Measurements from ENCODE around the gene KRT83. TPM values are rescaled to one million over a fixed set of nuclear protein-coding genes. Genes with fewer than 3 reads are reported as not detected.
"Not testable (repeated sequence)": the region's sequence is repeated elsewhere in the genome, so short reads cannot be mapped to it uniquely, and the experiment has no call there.

Gene KRT83
- total RNA-seq, 1 donor = not detected

DNA sequence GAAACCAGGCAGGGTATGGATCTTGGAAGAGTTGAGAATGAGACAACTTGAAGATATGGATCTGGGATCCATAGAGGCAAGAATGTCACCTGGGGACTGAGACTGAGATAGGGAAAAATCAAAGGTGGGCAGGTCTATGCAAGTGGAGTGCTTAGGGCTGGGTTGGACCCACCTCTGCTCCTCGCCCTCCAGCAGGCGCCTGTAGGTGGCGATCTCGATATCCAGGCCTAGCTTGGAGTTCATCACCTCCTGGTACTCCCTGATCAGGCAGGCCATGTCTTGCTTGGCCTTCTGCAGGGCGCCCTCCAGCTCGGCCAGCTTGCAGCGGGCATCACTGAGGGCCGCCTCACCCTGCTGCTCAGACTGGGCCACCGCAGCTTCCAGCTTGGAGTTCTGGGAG lies 5.5 kb downstream of the KRT83 start:
- H3K4me1 ChIP-seq (ENCODE audit: insufficient read depth, low read length); H3K79me2 ChIP-seq (ENCODE audit: insufficient read depth, low read length); H3K9me3 ChIP-seq (ENCODE audit: low read depth, low read length); H2AFZ ChIP-seq (ENCODE audit: low read length); DNase-seq (ENCODE audit: insufficient read length, low spot score, missing footprints); H3K27ac ChIP-seq (ENCODE audit: low read depth, low read length); H3K4me3 ChIP-seq (ENCODE audit: insufficient read depth, low read length); H3K36me3 ChIP-seq (ENCODE audit: insufficient read depth, low read length); H4K20me1 ChIP-seq (ENCODE audit: insufficient read depth, low read length); H3K4me2 ChIP-seq (ENCODE audit: insufficient read depth, low read length): not testable (repeated sequence)
- H3K27me3 ChIP-seq (ENCODE audit: insufficient read depth, low read length) = peaks cover 27% of the 10 kb centered on the region
- TF ChIP-seq CTCF (IDR thresholded peaks at IDR 0.05; ENCODE audit: extremely low read depth, low read depth, low read length) = peak; percentile 22

DNA sequence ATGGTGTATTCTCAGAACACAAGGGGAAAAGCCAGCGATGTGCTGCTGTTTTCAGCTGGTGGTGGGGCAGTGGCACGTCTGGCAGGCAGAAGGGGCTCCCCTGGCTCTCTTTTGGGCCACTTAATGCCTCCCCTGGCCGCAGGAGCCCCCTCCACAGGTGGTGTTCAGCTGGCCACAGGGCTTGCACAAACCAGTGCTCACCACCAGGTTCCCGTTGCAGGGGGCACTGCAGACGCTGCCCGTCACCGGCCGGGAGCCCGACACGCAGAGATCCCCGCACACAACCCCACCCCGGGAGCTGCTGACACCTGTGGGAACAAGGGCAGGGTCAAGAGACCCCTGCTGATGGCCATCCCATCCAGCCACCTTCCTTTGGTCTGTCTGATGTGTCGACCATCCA lies 6.7 kb downstream of the KRT83 start:
- Histone ChIP-seq H3K9me3 (ENCODE audit: low read depth, low read length) (no peaks in the 10 kb centered on the region), H4K20me1 (ENCODE audit: insufficient read depth, low read length) (no peaks in the 10 kb centered on the region), H3K4me2 (ENCODE audit: insufficient read depth, low read length) (no peak overlapping the region), H3K4me1 (ENCODE audit: insufficient read depth, low read length) (peaks cover 8% of the 10 kb centered on the region), H3K27me3 (ENCODE audit: insufficient read depth, low read length) (peaks cover 17% of the 10 kb centered on the region), H3K4me3 (ENCODE audit: insufficient read depth, low read length) (no peak overlapping the region), H3K27ac (ENCODE audit: low read depth, low read length) (no peak overlapping the region), H3K36me3 (ENCODE audit: insufficient read depth, low read length) (no peaks in the 10 kb centered on the region), H2AFZ (ENCODE audit: low read length) (no peak overlapping the region), H3K79me2 (ENCODE audit: insufficient read depth, low read length) (no peaks in the 10 kb centered on the region)
- DNase-seq (ENCODE audit: insufficient read length, low spot score, missing footprints) = no peak
- TF ChIP-seq CTCF (IDR thresholded peaks at IDR 0.05; ENCODE audit: extremely low read depth, low read depth, low read length) = no peak

GRCh38 chr12:52313926-52314325 lies 7.3 kb downstream of the KRT83 start:
- Histone ChIP-seq H3K79me2 (ENCODE audit: insufficient read depth, low read length) (no peaks in the 10 kb centered on the region), H3K36me3 (ENCODE audit: insufficient read depth, low read length) (no peaks in the 10 kb centered on the region), H3K4me2 (ENCODE audit: insufficient read depth, low read length) (no peak overlapping the region), H3K27me3 (ENCODE audit: insufficient read depth, low read length) (peaks cover 11% of the 10 kb centered on the region), H3K27ac (ENCODE audit: low read depth, low read length) (no peak overlapping the region), H3K4me3 (ENCODE audit: insufficient read depth, low read length) (no peak overlapping the region), H2AFZ (ENCODE audit: low read length) (no peak overlapping the region), H3K4me1 (ENCODE audit: insufficient read depth, low read length) (peaks cover 8% of the 10 kb centered on the region), H4K20me1 (ENCODE audit: insufficient read depth, low read length) (no peaks in the 10 kb centered on the region), H3K9me3 (ENCODE audit: low read depth, low read length) (no peaks in the 10 kb centered on the region)
- DNase-seq (ENCODE audit: insufficient read length, low spot score, missing footprints) = peak; percentile 69
- TF ChIP-seq CTCF (IDR thresholded peaks at IDR 0.05; ENCODE audit: extremely low read depth, low read depth, low read length) = no peak

- Histone ChIP-seq H3K27me3 (ENCODE audit: insufficient read depth, low read length) (peaks cover 7% of the 10 kb centered on the region), H3K4me3 (ENCODE audit: insufficient read depth, low read length) (no peak overlapping the region), H3K4me1 (ENCODE audit: insufficient read depth, low read length) (peaks cover 8% of the 10 kb centered on the region), H3K9me3 (ENCODE audit: low read depth, low read length) (no peaks in the 10 kb centered on the region), H3K27ac (ENCODE audit: low read depth, low read length) (no peak overlapping the region), H3K4me2 (ENCODE audit: insufficient read depth, low read length) (no peak overlapping the region), H4K20me1 (ENCODE audit: insufficient read depth, low read length) (no peaks in the 10 kb centered on the region), H3K79me2 (ENCODE audit: insufficient read depth, low read length) (no peaks in the 10 kb centered on the region), H3K36me3 (ENCODE audit: insufficient read depth, low read length) (no peaks in the 10 kb centered on the region), H2AFZ (ENCODE audit: low read length) (no peak overlapping the region)
- no peak for TF ChIP-seq CTCF (IDR thresholded peaks at IDR 0.05; ENCODE audit: extremely low read depth, low read depth, low read length)
- no peak for DNase-seq (ENCODE audit: insufficient read length, low spot score, missing footprints)
Measured at GRCh38 chr12:52313461-52313860, 7.7 kb downstream of the KRT83 start.
